ENCODE data around the gene PLD6.
"Not testable (repeated sequence)": the region's sequence is repeated elsewhere in the genome, so short reads cannot be mapped to it uniquely, and the experiment has no call there.

Gene PLD6

DNA sequence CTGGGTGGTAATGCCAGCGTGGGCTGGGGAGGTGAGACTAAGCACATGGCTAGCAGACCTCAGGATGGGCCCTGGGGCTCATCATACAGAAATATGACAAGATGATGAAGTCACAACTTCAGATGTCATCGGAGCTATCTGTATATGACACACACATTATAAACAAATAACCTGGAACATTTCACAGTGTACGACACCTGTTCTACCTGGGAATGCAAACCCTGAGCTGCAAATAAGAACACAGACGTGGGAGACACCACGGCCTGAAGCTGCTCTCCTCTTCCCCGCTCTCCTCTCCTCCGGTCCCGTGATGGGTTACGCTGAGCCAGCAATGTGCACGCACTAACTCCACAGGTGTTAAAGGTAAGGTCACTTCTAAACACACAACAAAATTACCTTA is 4.9 kb downstream of the PLD6 start:
- Mint-ChIP-seq H3K27ac (no peak overlapping the region), H3K4me1 (ENCODE audit: low read depth) (peaks cover 16% of the 10 kb centered on the region), H3K36me3 (ENCODE audit: low read depth) (peaks cover 17% of the 10 kb centered on the region), H3K4me3 (no peak overlapping the region), H3K27me3 (ENCODE audit: low read depth) (no peaks in the 10 kb centered on the region), H3K9me3 (no peaks in the 10 kb centered on the region)
- no peak for DNase-seq (ENCODE audit: low spot score)

DNA sequence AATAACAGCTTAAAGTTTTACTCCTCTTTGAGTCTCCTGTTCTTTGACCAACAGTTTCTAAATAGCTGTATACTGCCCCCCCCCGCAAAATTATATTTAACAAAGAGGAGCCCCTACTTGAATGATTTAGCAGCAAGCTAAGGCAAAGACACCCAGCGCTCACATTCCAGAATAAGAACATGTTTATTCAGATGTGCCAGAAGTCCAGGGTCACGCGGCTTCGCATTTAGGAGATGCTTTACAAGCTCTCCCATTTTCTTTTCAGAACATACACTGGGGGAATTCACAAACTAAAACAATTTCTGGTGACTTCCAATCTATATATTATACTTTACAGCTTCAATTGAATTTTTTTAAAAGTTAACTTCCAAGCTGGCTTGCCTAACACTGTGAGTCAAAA is 5.3 kb downstream of the PLD6 start:
- H3K4me3 Mint-ChIP-seq: no peak overlapping the region
- H3K27me3 Mint-ChIP-seq (ENCODE audit: low read depth): no peaks in the 10 kb centered on the region
- H3K36me3 Mint-ChIP-seq (ENCODE audit: low read depth): peaks cover 17% of the 10 kb centered on the region
- H3K4me1 Mint-ChIP-seq (ENCODE audit: low read depth): peaks cover 16% of the 10 kb centered on the region
- H3K9me3 Mint-ChIP-seq: no peaks in the 10 kb centered on the region
- DNase-seq (ENCODE audit: low spot score): no peak
- H3K27ac Mint-ChIP-seq: no peak overlapping the region

DNA sequence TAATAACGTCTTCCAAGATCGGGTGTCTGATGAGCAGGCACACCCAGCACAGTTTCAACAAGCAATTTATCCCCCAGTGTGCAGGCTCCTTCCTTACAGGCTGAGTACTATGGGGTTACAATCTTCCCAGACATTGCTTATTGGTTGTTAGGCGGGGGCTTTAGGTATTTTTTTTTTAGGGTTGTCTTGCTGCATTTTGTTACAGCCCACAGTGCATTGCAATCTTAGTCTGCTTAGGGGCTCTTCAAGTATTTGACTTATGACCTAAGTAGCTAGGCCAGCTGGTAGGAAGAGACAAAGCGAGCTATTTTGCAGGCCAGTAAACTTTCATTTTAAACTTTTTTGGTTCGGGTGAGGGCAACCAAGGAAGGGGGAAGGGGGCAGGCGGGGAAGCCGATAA is 5.8 kb downstream of the PLD6 start:
- H3K27ac Mint-ChIP-seq: no peak overlapping the region
- H3K4me3 Mint-ChIP-seq: no peak overlapping the region

DNA sequence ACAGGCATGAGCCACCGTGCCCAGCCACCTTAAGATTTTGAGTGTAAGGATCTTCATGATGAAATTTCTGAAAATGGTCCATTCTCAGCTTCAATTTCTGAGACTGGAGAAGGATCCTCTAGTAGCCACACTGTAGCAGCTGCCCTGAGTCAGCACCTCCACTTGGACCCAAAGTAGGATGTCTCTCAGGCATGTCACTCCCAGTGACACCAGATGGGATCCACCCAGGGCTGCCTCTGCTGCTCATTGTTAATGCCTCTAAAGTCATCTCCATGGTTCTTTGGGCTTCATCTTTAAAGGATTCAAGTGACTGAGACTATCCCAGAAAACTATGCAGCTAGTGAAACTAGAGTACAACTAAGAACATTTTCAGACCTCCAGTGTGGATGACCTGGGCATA is 7.9 kb downstream of the PLD6 start:
- Mint-ChIP-seq H3K36me3 (ENCODE audit: low read depth) (peaks cover 12% of the 10 kb centered on the region), H3K27ac (no peak overlapping the region), H3K4me1 (ENCODE audit: low read depth) (peaks cover 4% of the 10 kb centered on the region), H3K4me3 (no peak overlapping the region), H3K27me3 (ENCODE audit: low read depth) (no peaks in the 10 kb centered on the region), H3K9me3 (no peaks in the 10 kb centered on the region)
- DNase-seq (ENCODE audit: low spot score): no peak

More for the DNA sequence above, 5.8 kb downstream of the PLD6 start:
- Mint-ChIP-seq H3K4me1 (ENCODE audit: low read depth) (peaks cover 14% of the 10 kb centered on the region), H3K27me3 (ENCODE audit: low read depth) (no peaks in the 10 kb centered on the region), H3K9me3 (no peaks in the 10 kb centered on the region), H3K36me3 (ENCODE audit: low read depth) (peaks cover 17% of the 10 kb centered on the region)
- no peak for DNase-seq (ENCODE audit: low spot score)

DNA sequence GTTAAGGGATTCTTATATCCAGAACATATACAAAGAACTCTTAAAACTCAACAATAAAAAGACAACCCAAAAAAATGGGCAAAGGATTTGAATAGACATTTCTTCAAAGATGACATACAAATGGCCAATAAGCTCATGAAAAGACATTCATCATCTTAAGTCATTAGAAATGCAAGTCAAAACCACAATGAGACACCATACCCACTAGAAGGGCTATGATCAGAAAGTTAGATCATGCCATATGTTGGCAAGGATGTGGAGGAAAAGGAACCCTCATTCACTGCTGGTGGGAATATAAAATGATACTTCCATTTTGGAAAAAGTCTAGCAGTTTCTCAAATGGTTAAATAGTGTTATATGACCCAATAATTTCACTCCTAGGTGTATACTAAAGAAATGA is 9.4 kb downstream of the PLD6 start:
- no peak for DNase-seq (ENCODE audit: low spot score)
- Mint-ChIP-seq H3K36me3 (ENCODE audit: low read depth) (peaks cover 8% of the 10 kb centered on the region), H3K4me3 (no peak overlapping the region), H3K9me3 (no peaks in the 10 kb centered on the region), H3K27me3 (ENCODE audit: low read depth) (no peaks in the 10 kb centered on the region), H3K4me1 (ENCODE audit: low read depth) (peaks cover 4% of the 10 kb centered on the region), H3K27ac (no peak overlapping the region)

DNA sequence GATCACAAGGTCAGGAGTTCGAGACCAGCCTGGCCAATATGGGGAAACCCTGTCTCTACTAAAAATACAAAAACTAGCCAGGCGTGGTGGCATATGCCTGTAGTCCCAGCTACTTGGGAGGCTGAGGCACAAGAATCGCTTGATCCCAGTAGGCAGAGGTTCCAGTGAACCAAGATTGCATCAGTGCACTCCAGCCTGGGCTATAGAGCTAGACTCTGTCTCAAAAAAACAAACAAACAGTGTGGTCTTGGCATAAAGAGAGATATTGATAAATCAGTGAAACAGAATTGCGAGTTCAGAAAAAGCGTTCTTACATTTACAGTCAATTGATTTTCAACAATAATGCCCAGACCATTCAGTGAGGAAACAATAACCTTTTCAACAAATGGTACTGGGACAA is 10.7 kb downstream of the PLD6 start:
- H3K36me3 Mint-ChIP-seq (ENCODE audit: low read depth): peaks cover 14% of the 10 kb centered on the region
- H3K27ac Mint-ChIP-seq; DNase-seq (ENCODE audit: low spot score); H3K9me3 Mint-ChIP-seq; H3K27me3 Mint-ChIP-seq (ENCODE audit: low read depth); H3K4me1 Mint-ChIP-seq (ENCODE audit: low read depth); H3K4me3 Mint-ChIP-seq: not testable (repeated sequence)

DNA sequence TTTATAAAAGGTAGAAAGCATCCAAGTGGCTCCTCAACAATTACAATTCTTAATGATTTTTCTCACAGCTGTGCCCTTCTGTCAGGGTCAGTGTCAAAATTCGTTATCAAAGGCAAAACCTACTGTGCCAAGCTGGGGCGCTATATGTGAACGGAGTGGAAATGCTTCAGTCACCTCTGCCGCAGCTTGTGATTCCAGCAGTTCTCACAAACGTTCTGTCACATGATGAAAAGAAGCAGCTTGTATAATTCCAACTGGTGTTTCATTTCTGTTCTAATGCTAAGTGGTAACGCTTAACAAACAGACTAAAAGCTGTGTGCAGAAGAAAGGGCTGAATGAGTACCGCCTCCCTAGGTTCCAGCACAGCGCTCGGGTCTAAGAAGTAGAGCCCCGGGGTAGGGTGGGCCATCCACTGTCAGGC is 14.2 kb downstream of the PLD6 start:
- no peaks in the 10 kb centered on the region for H3K27me3 Mint-ChIP-seq (ENCODE audit: low read depth)
- H3K36me3 Mint-ChIP-seq (ENCODE audit: low read depth): peaks cover 17% of the 10 kb centered on the region
- H3K4me3 Mint-ChIP-seq: no peak overlapping the region
- no peak for DNase-seq (ENCODE audit: low spot score)
- peaks cover 8% of the 10 kb centered on the region for H3K4me1 Mint-ChIP-seq (ENCODE audit: low read depth)
- no peaks in the 10 kb centered on the region for H3K9me3 Mint-ChIP-seq
- no peak overlapping the region for H3K27ac Mint-ChIP-seq

DNA sequence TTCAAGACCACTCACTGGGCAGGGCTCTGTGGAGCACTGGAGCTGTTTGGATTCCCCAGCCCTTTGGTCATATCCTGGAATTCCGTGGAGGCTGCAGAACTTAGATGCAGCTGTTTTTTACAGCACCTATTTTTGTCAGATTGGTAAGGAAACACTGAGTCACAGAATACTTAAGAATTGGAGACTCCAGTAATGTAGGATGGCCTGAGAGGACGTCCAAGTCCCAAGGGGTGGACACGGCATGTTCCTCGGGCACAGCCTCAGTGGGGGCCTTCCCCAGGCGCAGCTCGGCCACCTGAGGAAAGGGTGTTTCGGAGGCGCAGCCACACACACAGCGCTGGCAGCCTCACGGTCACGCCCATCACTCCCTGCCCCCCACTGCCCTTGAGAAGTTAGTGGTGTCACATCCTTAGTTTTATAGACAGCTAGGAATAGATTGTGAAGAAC is 14.8 kb downstream of the PLD6 start:
- no peak for DNase-seq (ENCODE audit: low spot score)
- no peaks in the 10 kb centered on the region for H3K27me3 Mint-ChIP-seq (ENCODE audit: low read depth)
- H3K36me3 Mint-ChIP-seq (ENCODE audit: low read depth): peaks cover 20% of the 10 kb centered on the region
- H3K9me3 Mint-ChIP-seq: no peaks in the 10 kb centered on the region
- peaks cover 13% of the 10 kb centered on the region for H3K4me1 Mint-ChIP-seq (ENCODE audit: low read depth)
- H3K4me3 Mint-ChIP-seq: no peak overlapping the region
- H3K27ac Mint-ChIP-seq: no peak overlapping the region

DNA sequence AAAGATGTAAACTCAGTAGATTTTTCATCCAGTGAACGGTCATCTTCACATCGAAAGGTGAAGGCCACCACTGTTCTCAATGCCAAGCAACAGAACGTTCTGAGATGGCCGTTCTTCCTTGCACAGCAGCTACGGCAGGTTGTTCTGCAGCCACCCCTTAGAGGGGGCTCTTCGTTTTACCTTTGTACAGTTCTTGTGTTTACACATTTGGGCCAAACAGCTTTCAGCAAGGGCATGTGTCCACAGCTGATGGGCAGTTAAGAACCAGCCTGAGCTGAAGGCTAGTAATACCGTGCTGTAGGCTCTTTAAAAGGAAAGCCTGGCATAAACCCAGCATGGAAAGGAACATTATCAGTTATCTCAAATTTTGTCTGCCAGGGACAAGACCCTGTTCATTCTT is 15.9 kb downstream of the PLD6 start:
- peaks cover 25% of the 10 kb centered on the region for H3K4me1 Mint-ChIP-seq (ENCODE audit: low read depth)
- no peak for DNase-seq (ENCODE audit: low spot score)
- peaks cover 32% of the 10 kb centered on the region for H3K36me3 Mint-ChIP-seq (ENCODE audit: low read depth)
- no peak overlapping the region for H3K4me3 Mint-ChIP-seq
- H3K27ac Mint-ChIP-seq: no peak overlapping the region
- H3K27me3 Mint-ChIP-seq (ENCODE audit: low read depth): no peaks in the 10 kb centered on the region
- H3K9me3 Mint-ChIP-seq: no peaks in the 10 kb centered on the region

DNA sequence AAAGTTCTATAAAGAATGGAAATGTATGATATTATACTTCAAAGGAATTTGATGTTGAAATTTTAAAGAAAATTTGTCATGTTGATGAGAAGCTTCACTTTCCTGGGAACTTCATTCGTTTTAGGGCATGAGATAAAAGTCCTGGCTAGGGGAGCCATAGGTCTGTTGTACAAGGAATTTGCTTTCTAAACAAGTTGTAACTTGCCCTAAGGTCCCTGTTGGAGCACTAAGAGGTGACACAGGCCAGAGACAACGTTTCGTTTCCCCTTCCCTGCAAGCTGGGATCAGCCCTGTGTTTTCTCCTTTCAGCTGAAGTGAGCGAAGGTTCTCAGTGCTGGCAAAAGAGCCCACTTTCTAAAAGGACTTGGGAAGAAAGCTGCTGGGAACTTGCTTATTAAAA is 16.6 kb downstream of the PLD6 start:
- Mint-ChIP-seq H3K27me3 (ENCODE audit: low read depth) (no peaks in the 10 kb centered on the region), H3K9me3 (no peaks in the 10 kb centered on the region), H3K4me3 (no peak overlapping the region), H3K36me3 (ENCODE audit: low read depth) (peaks cover 38% of the 10 kb centered on the region), H3K4me1 (ENCODE audit: low read depth) (peaks cover 31% of the 10 kb centered on the region), H3K27ac (no peak overlapping the region)
- DNase-seq (ENCODE audit: low spot score): no peak

DNA sequence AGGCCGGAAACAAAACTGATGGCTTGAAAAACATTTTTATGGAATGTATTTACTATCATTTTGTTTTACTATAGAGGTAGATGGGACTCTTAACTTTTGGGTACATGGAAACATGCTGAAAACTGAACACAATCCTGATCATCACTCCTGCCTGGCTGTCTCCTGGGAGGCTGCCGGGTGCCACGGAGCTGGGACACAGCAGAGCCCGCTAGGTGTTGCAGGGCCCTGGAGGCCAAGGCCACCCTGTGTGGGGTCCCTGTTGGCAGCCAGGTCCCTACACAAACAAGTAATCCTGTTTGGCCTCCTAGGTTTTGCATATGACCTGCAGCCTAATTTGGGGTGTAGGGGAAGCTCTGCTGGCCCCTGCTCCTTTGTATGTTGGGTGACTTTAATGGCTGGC is 17.5 kb downstream of the PLD6 start:
- Mint-ChIP-seq H3K4me3 (no peak overlapping the region), H3K9me3 (no peaks in the 10 kb centered on the region), H3K4me1 (ENCODE audit: low read depth) (peaks cover 41% of the 10 kb centered on the region), H3K36me3 (ENCODE audit: low read depth) (peaks cover 48% of the 10 kb centered on the region), H3K27me3 (ENCODE audit: low read depth) (no peaks in the 10 kb centered on the region), H3K27ac (no peak overlapping the region)
- DNase-seq (ENCODE audit: low spot score): no peak

DNA sequence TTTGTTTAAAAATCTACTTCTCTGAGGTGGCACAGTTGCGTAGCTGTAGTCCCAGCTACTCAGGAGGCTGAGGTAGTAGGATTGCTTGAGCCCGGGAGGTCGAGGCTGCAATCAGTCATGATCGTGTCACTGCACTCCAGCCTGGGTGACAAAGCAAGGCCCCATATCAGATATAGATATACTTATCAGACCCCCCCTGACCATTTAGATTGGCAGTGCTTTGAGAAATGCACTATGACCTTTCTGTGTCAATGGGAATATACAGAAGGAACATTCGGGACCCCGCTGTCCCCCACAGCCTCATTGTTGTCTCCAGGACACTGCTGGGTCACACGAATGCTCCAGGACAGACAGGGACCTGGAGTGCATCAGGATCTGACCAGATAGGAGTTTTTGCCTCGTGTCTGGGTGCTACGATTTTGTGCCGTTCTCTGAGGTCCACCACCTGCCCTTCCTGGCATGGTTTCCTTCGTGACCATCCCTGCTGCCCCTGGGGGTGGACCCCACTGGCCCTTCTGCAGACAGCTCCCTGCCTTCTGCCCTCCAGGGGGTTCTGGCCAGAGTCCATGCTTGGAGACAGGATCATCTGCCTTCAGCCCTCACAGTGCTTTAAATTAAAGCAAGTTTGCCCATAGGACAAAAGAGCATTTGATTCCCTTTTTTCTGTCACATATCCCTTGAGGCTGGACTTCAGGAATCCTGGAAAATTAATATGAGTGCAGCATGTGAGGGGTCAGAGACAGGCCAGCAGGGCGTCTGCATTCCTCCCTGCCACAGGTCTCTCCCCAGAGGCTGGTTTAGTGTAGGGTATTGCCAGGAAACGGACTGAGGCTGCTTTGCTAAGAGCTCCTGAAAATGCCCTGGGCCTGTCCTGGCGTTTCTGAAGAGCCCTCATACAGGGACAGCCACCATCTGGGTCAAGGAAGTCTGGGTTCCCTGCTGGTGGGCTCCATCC is 19.3 kb downstream of the PLD6 start:
- DNase-seq (ENCODE audit: low spot score): no peak
- Mint-ChIP-seq H3K9me3 (no peaks in the 10 kb centered on the region), H3K4me3 (peak overlapping the region; percentile 75), H3K36me3 (ENCODE audit: low read depth) (peaks cover 54% of the 10 kb centered on the region), H3K27ac (peak overlapping the region; percentile 90), H3K4me1 (ENCODE audit: low read depth) (peaks cover 50% of the 10 kb centered on the region), H3K27me3 (ENCODE audit: low read depth) (no peaks in the 10 kb centered on the region)

DNA sequence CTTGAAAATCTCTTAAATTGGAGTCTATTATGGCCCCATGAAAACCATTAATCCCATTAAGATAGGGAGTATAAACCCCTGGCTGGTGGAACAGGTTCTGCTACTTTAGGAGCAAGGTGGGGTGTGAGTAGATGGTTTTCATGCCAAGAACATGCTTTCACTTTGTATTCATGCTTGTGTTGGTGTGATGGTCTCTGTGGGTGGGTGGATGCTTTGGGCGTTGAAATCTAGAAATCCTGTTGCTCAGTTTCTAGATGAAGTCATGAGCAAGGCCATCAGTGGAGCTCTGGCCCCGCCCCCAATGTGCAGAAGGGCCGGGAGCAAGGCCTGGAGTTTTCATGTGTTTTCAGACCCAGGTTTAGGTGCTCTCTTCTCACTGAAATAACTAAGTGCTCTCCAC is 20.1 kb downstream of the PLD6 start:
- DNase-seq (ENCODE audit: low spot score): peak; percentile 73
- Mint-ChIP-seq H3K27me3 (ENCODE audit: low read depth) (no peaks in the 10 kb centered on the region), H3K36me3 (ENCODE audit: low read depth) (peaks cover 59% of the 10 kb centered on the region), H3K9me3 (no peaks in the 10 kb centered on the region), H3K27ac (peak overlapping the region; percentile 90), H3K4me1 (ENCODE audit: low read depth) (peaks cover 57% of the 10 kb centered on the region), H3K4me3 (peak overlapping the region; percentile 75)

DNA sequence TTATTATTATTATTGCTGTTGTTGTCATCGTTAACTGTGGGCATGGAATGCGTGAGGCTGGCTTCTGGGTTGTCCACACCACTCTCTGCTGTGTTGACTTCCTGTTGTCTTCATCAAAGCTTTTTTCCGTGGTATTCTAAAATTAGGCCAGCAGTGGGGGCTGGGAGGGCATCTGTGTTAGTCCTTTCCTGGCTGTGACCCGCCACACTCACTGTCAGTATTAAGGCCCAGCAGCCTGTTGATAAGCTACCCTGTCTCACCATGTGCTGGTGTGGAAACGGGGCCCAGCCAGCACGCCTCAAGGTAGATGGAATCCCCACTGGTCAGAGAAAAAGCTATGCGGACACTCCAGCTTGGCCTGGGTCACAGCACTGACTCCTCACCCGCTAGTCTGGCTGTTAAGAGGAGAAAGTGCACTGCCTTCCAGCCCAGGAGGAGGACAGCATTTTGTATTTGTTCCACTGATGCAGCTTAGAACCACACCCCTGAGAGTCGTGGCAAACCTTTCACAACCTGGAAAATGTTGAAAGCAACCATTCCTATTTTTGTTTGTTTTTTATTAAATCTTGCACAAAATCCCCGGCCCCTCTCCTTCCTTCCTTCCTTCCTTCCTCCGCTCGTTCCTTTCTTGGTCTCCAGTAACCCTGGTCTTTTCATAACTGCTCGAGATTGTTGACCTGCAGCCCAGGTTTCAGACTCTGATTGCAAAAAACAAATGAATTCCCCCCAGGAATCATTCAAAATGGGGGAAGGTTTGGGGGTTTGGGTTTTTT is 21.0 kb downstream of the PLD6 start:
- Mint-ChIP-seq H3K27ac (peak overlapping the region; percentile 90), H3K4me3 (peak overlapping the region; percentile 75), H3K4me1 (ENCODE audit: low read depth) (peaks cover 65% of the 10 kb centered on the region), H3K36me3 (ENCODE audit: low read depth) (peaks cover 64% of the 10 kb centered on the region)
- DNase-seq (ENCODE audit: low spot score); H3K9me3 Mint-ChIP-seq; H3K27me3 Mint-ChIP-seq (ENCODE audit: low read depth): not testable (repeated sequence)

Data from T-helper 2 cell treated with Interferon-gamma antibody and Interleukin-4, amounts not matched to agents 5 μg/mL and 100 μg/mL, for 36 hours (primary cell).